Prostate gland (tissue), 2 donors: Measurements from ENCODE around the gene EIF3D. TPM values are rescaled to one million over a fixed set of nuclear protein-coding genes. Genes with fewer than 3 reads are reported as not detected.

Experiments used
- DNase-seq: peaks from one replicate; pipeline ENCODE4 v3.0.0-alpha.2; 2019; ENCODE audit warnings: low spot score
- H3K27ac ChIP-seq, 2 donors: fragments of 200-600 bp; sonication (generic); 2 replicates each; pipeline ENCODE4 v1.5.1; 2017 to 2019
- H3K27me3 ChIP-seq: fragments of 200-600 bp; sonication (generic); replicated peaks from 2 replicates; pipeline ENCODE4 v1.5.1; 2019; ENCODE audit not compliant: insufficient read depth
- H3K36me3 ChIP-seq, 2 donors: fragments of 200-600 bp; sonication (generic); 1 replicate in 1 of 2; 2 replicates in 1 of 2; pipeline versions ENCODE4 v1.5.1 to v1.8.1; 2017 to 2019
- H3K4me1 ChIP-seq: fragments of 200-600 bp; sonication (generic); replicated peaks from 2 replicates; pipeline ENCODE4 v1.5.1; 2019
- H3K4me3 ChIP-seq, 2 donors: fragments of 200-600 bp; sonication (generic); 2 replicates each; pipeline ENCODE4 v1.5.1; 2017 to 2019
- H3K9me3 ChIP-seq: fragments of 200-600 bp; sonication (generic); 2 replicates; pipeline ENCODE4 v1.5.1; 2017
- CTCF ChIP-seq, 4 experiments: fragments of 200-600 bp in 2 of 4; fragments of 450-650 bp in 2 of 4; sonication (generic) in 2 of 4; IDR thresholded peaks; 1 replicate in 3 of 4; 2 replicates in 1 of 4; pipeline ENCODE4 v1.5.1; 2016 to 2019; ENCODE audit warnings: antibody characterized with exemption in 4 of 4, mild to moderate bottlenecking in 2 of 4, moderate library complexity in 2 of 4
- POLR2A ChIP-seq: fragments of 450-650 bp; IDR thresholded peaks from one replicate; pipeline ENCODE4 v1.6.1; 2016; ENCODE audit warnings: antibody characterized with exemption, mild to moderate bottlenecking
- POLR2AphosphoS5 ChIP-seq: sonication (generic); formaldehyde crosslinking; IDR thresholded peaks from one replicate; pipeline ENCODE4 v1.6.1; 2017; ENCODE audit warnings: antibody characterized with exemption
- WGBS: methylation state at CpG from one replicate; pipeline ENCODE4 v1.1.5; 2018; 5-methylcytosine and 5-hydroxymethylcytosine counted together
- intact Hi-C: fragments of 100-400 bp; cut with DNase I; formaldehyde crosslinking; loops from one replicate; pipeline ENCODE4 v1.14.2; 2022
- total RNA-seq, 2 donors: library from RNA; depleted of rRNA; stranded (reverse); fragments of >200 nt; gene quantifications; one replicate each; pipeline ENCODE4 v1.1.0, GENCODE V29; 2016

EIF3D gene
- total RNA-seq, 2 donors from 2014 or later = 241 to 364 TPM

- Histone ChIP-seq H3K27me3 (peaks cover 6% of the 10 kb centered on the region), H3K36me3 (no peaks in the 10 kb centered on the region), H3K4me3 (no peak overlapping the region), H3K4me1 (no peaks in the 10 kb centered on the region), H3K9me3 (no peaks in the 10 kb centered on the region), H3K27ac (no peak overlapping the region)
- no peak for DNase-seq
- intact Hi-C loops = no loop called here
- 83% methylated on average over 6 of the region's 6 CpGs for WGBS
- TF ChIP-seq POLR2A = no peak
- TF ChIP-seq CTCF (IDR thresholded peaks at IDR 0.05) = no peak
- no peak for TF ChIP-seq POLR2AphosphoS5
Measured at GRCh38 chr22:36565686-36566085, 36.7 kb upstream of the EIF3D start.

GRCh38 chr22:36565159-36565507 lies 36.2 kb upstream of the EIF3D start:
- Histone ChIP-seq H3K27me3 (peaks cover 6% of the 10 kb centered on the region), H3K4me3 (no peak overlapping the region), H3K9me3 (no peaks in the 10 kb centered on the region), H3K27ac (no peak overlapping the region), H3K36me3 (no peaks in the 10 kb centered on the region), H3K4me1 (no peaks in the 10 kb centered on the region)
- DNase-seq = no peak
- TF ChIP-seq POLR2A (no peak), POLR2AphosphoS5 (no peak), CTCF (IDR thresholded peaks at IDR 0.05) (no peak)
- intact Hi-C loops = no loop called here
- 94% methylated on average over 5 of the region's 5 CpGs for WGBS

DNA sequence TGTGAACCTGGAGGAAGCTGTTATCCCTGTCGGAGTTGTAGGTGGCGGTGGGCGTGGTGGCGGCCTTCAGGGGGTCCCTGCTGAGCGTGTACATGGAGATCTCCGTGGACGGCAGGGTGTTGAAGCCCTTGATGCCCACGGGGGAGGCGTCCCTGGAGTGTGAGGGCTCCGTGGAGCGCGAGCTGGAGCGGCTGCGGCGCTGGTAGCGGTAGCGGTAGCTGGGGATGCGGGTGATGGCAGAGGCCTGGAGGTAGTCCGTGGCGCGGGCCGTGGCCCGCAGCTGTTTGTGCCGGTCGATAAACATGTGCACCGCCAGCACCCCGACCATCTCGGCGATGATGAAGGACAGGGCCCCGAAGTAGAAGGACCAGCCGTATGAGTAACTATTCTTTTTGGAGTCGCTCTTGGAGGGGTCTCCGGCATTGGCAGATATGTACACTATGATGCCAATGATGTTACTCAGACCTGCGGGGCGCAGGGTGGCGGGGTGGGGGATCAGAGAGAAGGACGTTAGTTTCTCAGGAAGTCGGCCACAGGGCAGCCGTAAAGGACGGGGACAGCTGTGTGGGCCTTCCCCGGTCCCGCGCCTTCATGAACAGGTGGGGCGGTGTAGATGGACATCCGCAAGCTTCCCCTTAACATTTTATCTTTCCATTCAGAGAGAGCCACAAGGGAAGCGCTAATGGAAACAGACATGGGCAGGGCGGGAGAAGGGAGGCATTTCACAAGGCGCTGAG lies 35.6 kb upstream of the EIF3D start:
- no peak for DNase-seq
- 80% methylated on average over 48 of the region's 48 CpGs for WGBS
- Histone ChIP-seq H3K27ac (no peak overlapping the region), H3K4me1 (no peaks in the 10 kb centered on the region), H3K4me3 (no peak overlapping the region), H3K27me3 (peaks cover 6% of the 10 kb centered on the region), H3K9me3 (no peaks in the 10 kb centered on the region), H3K36me3 (no peaks in the 10 kb centered on the region)
- intact Hi-C loops = no loop called here
- TF ChIP-seq CTCF (IDR thresholded peaks at IDR 0.05) = no peak

DNA sequence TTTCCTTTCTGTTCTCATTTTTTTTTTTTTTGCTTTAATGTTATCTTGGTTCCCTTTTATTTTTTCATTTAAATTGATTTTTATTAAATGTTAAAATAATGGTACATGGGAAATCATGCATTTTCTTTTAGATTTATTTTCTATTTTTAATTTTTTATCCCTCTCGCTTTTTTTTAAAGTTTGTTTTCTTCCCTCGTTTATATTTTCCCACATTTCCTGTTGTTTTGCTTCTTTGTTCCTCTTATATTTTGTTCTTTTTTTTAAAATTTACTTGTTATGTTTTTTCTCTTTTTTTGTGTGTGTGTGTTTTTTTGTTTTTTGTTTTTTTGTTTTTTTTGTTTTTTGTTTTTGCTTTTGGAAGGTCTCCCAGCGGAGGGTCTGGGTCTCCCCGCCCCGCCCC lies 34.9 kb upstream of the EIF3D start:
- 49% methylated on average over 5 of the region's 5 CpGs for WGBS
- H3K9me3 ChIP-seq = no peaks in the 10 kb centered on the region
- H3K36me3 ChIP-seq = no peaks in the 10 kb centered on the region
- H3K4me3 ChIP-seq = no peak overlapping the region
- no peak for DNase-seq
- intact Hi-C loops = no loop called here
- no peak for TF ChIP-seq POLR2A
- TF ChIP-seq POLR2AphosphoS5 = no peak
- no peak for TF ChIP-seq CTCF (IDR thresholded peaks at IDR 0.05)
- H3K27ac ChIP-seq = no peak overlapping the region
- H3K4me1 ChIP-seq = no peaks in the 10 kb centered on the region
- peaks cover 6% of the 10 kb centered on the region for H3K27me3 ChIP-seq

DNA sequence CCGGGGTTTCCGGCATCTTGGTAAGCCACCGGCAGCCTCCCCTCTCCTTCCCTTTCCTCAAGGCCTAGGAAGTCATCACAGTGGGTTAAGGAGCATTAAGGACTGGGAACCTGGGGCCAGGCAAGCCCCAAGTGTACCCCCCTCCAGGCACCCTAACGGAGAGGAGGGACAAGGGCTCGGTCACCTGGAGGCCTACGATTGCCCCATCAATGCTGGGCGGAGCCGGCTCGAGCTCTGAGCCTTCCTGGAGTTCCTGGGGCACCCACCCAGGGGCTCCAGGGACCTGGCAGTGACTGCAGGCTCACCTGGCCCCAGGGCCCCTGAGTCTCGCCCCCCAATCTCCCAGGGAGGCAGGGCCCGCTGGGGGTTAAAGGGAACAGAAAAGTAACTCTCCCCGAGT lies 34.5 kb upstream of the EIF3D start:
- intact Hi-C loops = no loop called here
- 61% methylated on average over 12 of the region's 12 CpGs for WGBS
- Histone ChIP-seq H3K9me3 (no peaks in the 10 kb centered on the region), H3K27me3 (peaks cover 6% of the 10 kb centered on the region), H3K27ac (no peak overlapping the region), H3K36me3 (no peaks in the 10 kb centered on the region), H3K4me1 (no peaks in the 10 kb centered on the region), H3K4me3 (no peak overlapping the region)
- DNase-seq = no peak
- no peak for TF ChIP-seq CTCF (IDR thresholded peaks at IDR 0.05)
- no peak for TF ChIP-seq POLR2A
- TF ChIP-seq POLR2AphosphoS5 = no peak
